ENCODE measurements around the gene APP. TPM values are rescaled to one million over a fixed set of nuclear protein-coding genes. Genes with fewer than 3 reads are reported as not detected.
"Not testable (repeated sequence)": the region's sequence is repeated elsewhere in the genome, so short reads cannot be mapped to it uniquely, and the experiment has no call there.

Gene APP
- total and polyA plus RNA-seq, 7 donors, result 37.7 to 118 (median 56.6) TPM

GRCh38 chr21:26136671-26137070 lies 33.9 kb downstream of the APP start:
- no peak for TF ChIP-seq CTCF (IDR thresholded peaks at IDR 0.05)
- Histone ChIP-seq H3K9me3 (no peaks in the 10 kb centered on the region), H3K27ac (no peak overlapping the region), H3K36me3 (ENCODE audit: insufficient read depth in 1 of 2, low read depth in 1 of 2) (no peaks in the 10 kb centered on the region), H3K27me3 (ENCODE audit: insufficient read depth in 3 of 3, low read length in 2 of 3) (no peaks in the 10 kb centered on the region), H3K4me1 (no peaks in the 10 kb centered on the region), H3K4me3 (no peak overlapping the region)
- DNase-seq, result no peak
- 74 to 91% (median 86%) methylated on average over 6 of the region's 6 CpGs for WGBS, 3 donors
- intact Hi-C loops (cut with DNase I), result no loop called here
- no peak for ATAC-seq

GRCh38 chr21:26135520-26135919 lies 35.0 kb downstream of the APP start:
- no peak for TF ChIP-seq CTCF (IDR thresholded peaks at IDR 0.05)
- no peaks in the 10 kb centered on the region for H3K36me3 ChIP-seq (ENCODE audit: insufficient read depth in 1 of 2, low read depth in 1 of 2)
- ATAC-seq, result no peak
- H3K4me3 ChIP-seq, result no peak overlapping the region
- no peaks in the 10 kb centered on the region for H3K4me1 ChIP-seq
- WGBS, 3 donors, result 91 to 96% (median 96%) methylated on average over 7 of the region's 7 CpGs
- no peaks in the 10 kb centered on the region for H3K9me3 ChIP-seq
- intact Hi-C loops (cut with DNase I), result no loop called here
- no peak overlapping the region for H3K27ac ChIP-seq
- H3K27me3 ChIP-seq (ENCODE audit: insufficient read depth in 3 of 3, low read length in 2 of 3), result no peaks in the 10 kb centered on the region
- no peak for DNase-seq

GRCh38 chr21:26131554-26131953 lies 39.0 kb downstream of the APP start:
- Histone ChIP-seq H3K9me3 (no peaks in the 10 kb centered on the region), H3K4me3 (no peak overlapping the region), H3K36me3 (ENCODE audit: insufficient read depth in 1 of 2, low read depth in 1 of 2) (no peaks in the 10 kb centered on the region), H3K27ac (no peak overlapping the region), H3K27me3 (ENCODE audit: insufficient read depth in 3 of 3, low read length in 2 of 3) (no peaks in the 10 kb centered on the region), H3K4me1 (no peaks in the 10 kb centered on the region)
- no peak for ATAC-seq
- intact Hi-C loops (cut with DNase I), result no loop called here
- 68 to 77% (median 75%) methylated on average over 3 of the region's 3 CpGs for WGBS, 3 donors
- no peak for TF ChIP-seq CTCF (IDR thresholded peaks at IDR 0.05)
- no peak for DNase-seq

- H3K4me1 ChIP-seq; H3K4me3 ChIP-seq; H3K9me3 ChIP-seq; H3K27ac ChIP-seq; ATAC-seq; intact Hi-C loops (cut with DNase I); H3K27me3 ChIP-seq (ENCODE audit: insufficient read depth in 3 of 3, low read length in 2 of 3); DNase-seq; H3K36me3 ChIP-seq (ENCODE audit: insufficient read depth in 1 of 2, low read depth in 1 of 2): not testable (repeated sequence)
- WGBS, 3 donors, result 89 to 91% (median 90%) methylated on average over 14 of the region's 14 CpGs
These were observed 39.5 kb downstream of the APP start for GRCh38 chr21:26131053-26131452.

GRCh38 chr21:26130249-26130881 lies 40.2 kb downstream of the APP start:
- Histone ChIP-seq H3K36me3 (ENCODE audit: insufficient read depth in 1 of 2, low read depth in 1 of 2) (no peaks in the 10 kb centered on the region), H3K9me3 (no peaks in the 10 kb centered on the region), H3K27me3 (ENCODE audit: insufficient read depth in 3 of 3, low read length in 2 of 3) (no peaks in the 10 kb centered on the region), H3K4me3 (no peak overlapping the region), H3K4me1 (no peaks in the 10 kb centered on the region), H3K27ac (no peak overlapping the region)
- intact Hi-C loops (cut with DNase I), result no loop called here
- TF ChIP-seq CTCF (IDR thresholded peaks at IDR 0.05), result no peak
- no peak for ATAC-seq
- WGBS, 3 donors, result 76 to 79% (median 78%) methylated on average over 4 of the region's 4 CpGs
- DNase-seq, result no peak

Measured in psoas muscle (tissue), 8 donors.